ENCODE results near the gene DUS1L. TPM values are rescaled to one million over a fixed set of nuclear protein-coding genes. Genes with fewer than 3 reads are reported as not detected.

Gene DUS1L
- total RNA-seq, 4 donors from 2014 or later: 98.6 to 306 (median 132) TPM

DNA sequence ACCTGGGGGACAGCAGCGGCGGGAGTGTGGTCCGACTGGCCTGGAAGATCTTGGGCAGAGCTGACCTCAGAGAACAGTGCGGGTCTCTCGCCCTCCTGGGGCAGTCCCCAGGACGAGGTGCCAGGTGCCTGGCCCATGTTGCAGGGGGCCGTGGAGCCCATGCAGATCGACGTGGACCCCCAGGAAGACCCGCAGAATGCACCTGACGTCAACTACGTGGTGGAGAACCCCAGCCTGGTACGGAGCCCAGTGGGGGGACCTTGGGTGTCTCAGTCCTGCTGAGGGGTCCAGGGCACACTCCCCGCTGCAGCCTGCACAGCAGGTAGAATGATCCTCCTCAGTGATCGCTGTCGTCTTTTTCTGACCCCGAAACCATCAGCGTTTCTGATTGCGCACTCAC is 12.5 kb downstream of the DUS1L start:
- TF ChIP-seq, protein P1, sequence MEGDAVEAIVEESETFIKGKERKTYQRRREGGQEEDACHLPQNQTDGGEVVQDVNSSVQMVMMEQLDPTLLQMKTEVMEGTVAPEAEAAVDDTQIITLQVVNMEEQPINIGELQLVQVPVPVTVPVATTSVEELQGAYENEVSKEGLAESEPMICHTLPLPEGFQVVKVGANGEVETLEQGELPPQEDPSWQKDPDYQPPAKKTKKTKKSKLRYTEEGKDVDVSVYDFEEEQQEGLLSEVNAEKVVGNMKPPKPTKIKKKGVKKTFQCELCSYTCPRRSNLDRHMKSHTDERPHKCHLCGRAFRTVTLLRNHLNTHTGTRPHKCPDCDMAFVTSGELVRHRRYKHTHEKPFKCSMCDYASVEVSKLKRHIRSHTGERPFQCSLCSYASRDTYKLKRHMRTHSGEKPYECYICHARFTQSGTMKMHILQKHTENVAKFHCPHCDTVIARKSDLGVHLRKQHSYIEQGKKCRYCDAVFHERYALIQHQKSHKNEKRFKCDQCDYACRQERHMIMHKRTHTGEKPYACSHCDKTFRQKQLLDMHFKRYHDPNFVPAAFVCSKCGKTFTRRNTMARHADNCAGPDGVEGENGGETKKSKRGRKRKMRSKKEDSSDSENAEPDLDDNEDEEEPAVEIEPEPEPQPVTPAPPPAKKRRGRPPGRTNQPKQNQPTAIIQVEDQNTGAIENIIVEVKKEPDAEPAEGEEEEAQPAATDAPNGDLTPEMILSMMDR (IDR thresholded peaks at IDR 0.05): no peak
- no peak for TF ChIP-seq POLR2A (IDR thresholded peaks at IDR 0.05)
- no peak for TF ChIP-seq EP300 (IDR thresholded peaks at IDR 0.05; ENCODE audit: low read depth)
- TF ChIP-seq POLR2AphosphoS5 (IDR thresholded peaks at IDR 0.05): no peak
- in situ Hi-C loops (cut with MboI; ENCODE audit: low pct_ligation_motif_present in 1 of 4, low pct_unique_long_range_greater_than_20kb in 1 of 4, low sequenced_read_pairs in 3 of 4): no loop called here
- Histone ChIP-seq H3K4me3 (peak overlapping the region in 1 of 4 donors; percentile 87), H3K9me3 (no peaks in the 10 kb centered on the region), H3K27me3 (no peaks in the 10 kb centered on the region), H3K36me3 (peaks cover 0 to 5% (median 2%) of the 10 kb centered on the region in 4 donors), H3K4me1 (peaks cover 12 to 28% (median 27%) of the 10 kb centered on the region in 4 donors), H3K27ac (no peak overlapping the region)
- 89 to 93% methylated on average over 5 to 19 of the region's 19 CpGs for WGBS, 2 donors (ENCODE audit: low coverage in 1 of 2)
- DNase-seq: no peak
- intact Hi-C loops (cut with DNase I; ENCODE audit: low total_unique reads): no loop called here

DNA sequence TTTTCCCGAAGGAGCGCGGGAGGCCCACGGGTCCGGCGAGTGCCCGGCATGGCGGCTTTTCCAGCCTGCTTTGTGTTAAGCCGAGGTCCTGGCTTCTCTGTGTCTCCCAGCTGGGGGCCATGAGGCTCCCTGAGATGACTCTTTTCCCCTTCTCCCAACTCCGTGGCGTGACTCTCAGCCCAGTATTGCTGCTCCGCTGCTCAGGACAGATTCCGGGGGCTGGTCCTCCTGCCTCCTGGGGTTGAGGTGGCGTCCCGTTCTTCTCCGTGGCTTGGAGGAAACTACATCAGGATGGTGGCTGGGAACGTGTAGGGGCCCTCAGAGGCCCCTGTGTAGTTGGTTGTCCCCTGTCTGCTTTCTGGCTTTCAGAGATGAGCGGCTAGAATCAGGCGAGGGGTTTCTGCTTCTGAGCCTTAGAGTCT is 13.0 kb downstream of the DUS1L start:
- no peak for TF ChIP-seq POLR2A (IDR thresholded peaks at IDR 0.05)
- TF ChIP-seq, protein P1 (IDR thresholded peaks at IDR 0.05): no peak
- TF ChIP-seq EP300 (IDR thresholded peaks at IDR 0.05; ENCODE audit: low read depth): no peak
- no peak for TF ChIP-seq POLR2AphosphoS5 (IDR thresholded peaks at IDR 0.05)
- in situ Hi-C loops (cut with MboI; ENCODE audit: low pct_ligation_motif_present in 1 of 4, low pct_unique_long_range_greater_than_20kb in 1 of 4, low sequenced_read_pairs in 3 of 4) (no loop called here), intact Hi-C loops (cut with DNase I; ENCODE audit: low total_unique reads) (no loop called here)
- Histone ChIP-seq H3K9me3 (no peaks in the 10 kb centered on the region), H3K4me1 (peaks cover 12 to 28% (median 27%) of the 10 kb centered on the region in 4 donors), H3K36me3 (peaks cover 0 to 4% (median under 1%) of the 10 kb centered on the region in 4 donors), H3K4me3 (peak overlapping the region; percentile 80 to 89 (median 88)), H3K27me3 (no peaks in the 10 kb centered on the region), H3K27ac (peak overlapping the region in 3 of 4 donors; percentile 71 to 84 (median 76))
- no peak for DNase-seq
- WGBS, 2 donors (ENCODE audit: low coverage in 1 of 2): 31% methylated on average over 13 of the region's 19 CpGs; no CpG with 5 or more reads in 1 of the 2 donors

DNA sequence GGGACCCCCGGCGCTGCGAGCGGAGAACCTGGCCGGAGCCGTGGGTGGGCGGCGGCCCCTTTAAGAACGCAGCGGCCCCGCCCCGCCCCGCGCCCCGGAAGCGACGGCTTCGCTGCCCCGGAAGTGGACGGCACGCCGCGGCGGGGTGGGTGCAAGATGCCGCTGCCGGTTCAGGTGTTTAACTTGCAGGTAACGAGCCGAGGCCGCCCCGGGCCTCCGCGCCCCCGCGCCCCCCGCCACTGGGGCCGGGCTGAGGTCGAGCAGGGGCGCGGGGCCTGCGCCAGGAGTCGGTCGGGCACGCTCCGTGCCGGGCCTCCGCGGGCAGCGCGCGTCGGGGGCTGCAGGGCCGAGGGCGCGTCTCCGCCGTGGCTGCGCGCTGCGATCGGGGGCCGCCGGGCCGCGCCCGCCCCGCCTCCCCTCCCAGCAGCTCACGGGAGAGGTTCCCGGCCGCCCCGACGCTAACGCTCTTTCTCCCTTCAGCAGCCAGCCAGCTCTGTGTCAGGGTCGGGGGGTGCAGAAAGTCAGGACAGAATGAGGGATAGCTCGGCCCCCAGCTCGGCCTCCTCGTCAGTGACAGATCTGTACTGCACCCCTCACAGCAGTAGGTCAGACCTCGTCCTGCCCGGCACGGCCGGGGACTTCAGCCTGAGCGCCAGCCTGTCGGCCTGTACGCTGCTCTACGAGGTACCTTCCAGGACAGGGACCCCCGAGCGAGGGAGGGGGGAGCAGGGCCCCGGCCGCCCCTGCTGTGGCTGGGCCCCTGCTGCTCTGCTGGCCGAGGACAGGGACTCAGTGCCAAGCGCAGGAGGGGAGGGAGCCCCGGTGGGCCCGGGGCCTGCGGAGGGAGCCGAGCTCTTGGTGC is 13.6 kb downstream of the DUS1L start, which contains the start of the genes GPS1 and RFNG:
Gene GPS1 (plus strand): TSS at position 123 of the 862 bp plus-strand sequence. CDS start 34 bp downstream, at position 157.
Gene RFNG (minus strand): TSS at position 36 of the 862 bp plus-strand sequence. CDS start 45 bp downstream, outside the sequence.
- in situ Hi-C loops (cut with MboI; ENCODE audit: low pct_ligation_motif_present in 1 of 4, low pct_unique_long_range_greater_than_20kb in 1 of 4, low sequenced_read_pairs in 3 of 4): no loop called here
- Histone ChIP-seq H3K36me3 (peaks cover 0 to 4% (median 0%) of the 10 kb centered on the region in 4 donors), H3K4me3 (peak within 1 kb of the TSS; percentile 80 to 89 (median 88)), H3K9me3 (no peaks in the 10 kb centered on the region), H3K27ac (peak within 1 kb of the TSS; percentile 62 to 84 (median 74)), H3K27me3 (no peaks in the 10 kb centered on the region), H3K4me1 (peaks cover 12 to 28% (median 27%) of the 10 kb centered on the region in 4 donors)
- intact Hi-C loops (cut with DNase I; ENCODE audit: low total_unique reads): no loop called here
- TF ChIP-seq POLR2AphosphoS5 (IDR thresholded peaks at IDR 0.05): peak; percentile 34 to 46 (median 35)
- TF ChIP-seq, protein P1 (IDR thresholded peaks at IDR 0.05): no peak
- DNase-seq: peak; percentile 87
- WGBS, 2 donors (ENCODE audit: low coverage in 1 of 2): 0% methylated on average over 54 of the region's 94 CpGs; no CpG with 5 or more reads in 1 of the 2 donors
